NCI-H2196 (cell line): ENCODE measurements around the gene PKHD1.

ENCODE experiments used
- DNase-seq: peaks from one replicate; lab custom pipeline; 2025; ENCODE audit not compliant: unreplicated experiment; lab: John Stamatoyannopoulos, UW

Gene PKHD1

GRCh38 chr6:51718533-51718932 is 368.9 kb downstream of the PKHD1 start:
- no peak for DNase-seq

- DNase-seq = no peak
Measured at GRCh38 chr6:51717477-51717876, 369.9 kb downstream of the PKHD1 start.

GRCh38 chr6:51711876-51712275 is 375.5 kb downstream of the PKHD1 start:
- no peak for DNase-seq

GRCh38 chr6:51706086-51706485 is 381.3 kb downstream of the PKHD1 start:
- no peak for DNase-seq

GRCh38 chr6:51704932-51705540 is 382.4 kb downstream of the PKHD1 start:
- DNase-seq = no peak

GRCh38 chr6:51702851-51703250 is 384.6 kb downstream of the PKHD1 start:
- no peak for DNase-seq

GRCh38 chr6:51684603-51685002 is 402.8 kb downstream of the PKHD1 start:
- no peak for DNase-seq

- no peak for DNase-seq
Measured at GRCh38 chr6:51684038-51684437, 403.4 kb downstream of the PKHD1 start.

GRCh38 chr6:51678905-51679620 is 408.4 kb downstream of the PKHD1 start:
- no peak for DNase-seq

GRCh38 chr6:51678274-51678673 is 409.1 kb downstream of the PKHD1 start:
- no peak for DNase-seq

GRCh38 chr6:51675922-51676275 is 411.5 kb downstream of the PKHD1 start:
- no peak for DNase-seq

GRCh38 chr6:51675020-51675921 is 412.1 kb downstream of the PKHD1 start:
- DNase-seq = no peak

GRCh38 chr6:51663525-51663924 is 423.9 kb downstream of the PKHD1 start:
- no peak for DNase-seq

- DNase-seq = no peak
Measured at GRCh38 chr6:51660767-51661166, 426.6 kb downstream of the PKHD1 start.

- DNase-seq = no peak
Measured at GRCh38 chr6:51657491-51657890, 429.9 kb downstream of the PKHD1 start.

- no peak for DNase-seq
Measured at GRCh38 chr6:51655517-51655916, 431.9 kb downstream of the PKHD1 start.

GRCh38 chr6:51654647-51655046 is 432.8 kb downstream of the PKHD1 start:
- no peak for DNase-seq

- DNase-seq = no peak
Measured at GRCh38 chr6:51651132-51651817, 436.1 kb downstream of the PKHD1 start.

GRCh38 chr6:51648774-51649173 is 438.6 kb downstream of the PKHD1 start:
- DNase-seq = no peak

- no peak for DNase-seq
Measured at GRCh38 chr6:51648236-51648635, 439.2 kb downstream of the PKHD1 start.

- no peak for DNase-seq
Measured at GRCh38 chr6:51644426-51644825, 443.0 kb downstream of the PKHD1 start.
